ENCODE data around the gene HOXA9. TPM values are rescaled to one million over a fixed set of nuclear protein-coding genes. Genes with fewer than 3 reads are reported as not detected.

HOXA9 gene
- total RNA-seq, 2 experiments from 2014 or later, result not detected

DNA sequence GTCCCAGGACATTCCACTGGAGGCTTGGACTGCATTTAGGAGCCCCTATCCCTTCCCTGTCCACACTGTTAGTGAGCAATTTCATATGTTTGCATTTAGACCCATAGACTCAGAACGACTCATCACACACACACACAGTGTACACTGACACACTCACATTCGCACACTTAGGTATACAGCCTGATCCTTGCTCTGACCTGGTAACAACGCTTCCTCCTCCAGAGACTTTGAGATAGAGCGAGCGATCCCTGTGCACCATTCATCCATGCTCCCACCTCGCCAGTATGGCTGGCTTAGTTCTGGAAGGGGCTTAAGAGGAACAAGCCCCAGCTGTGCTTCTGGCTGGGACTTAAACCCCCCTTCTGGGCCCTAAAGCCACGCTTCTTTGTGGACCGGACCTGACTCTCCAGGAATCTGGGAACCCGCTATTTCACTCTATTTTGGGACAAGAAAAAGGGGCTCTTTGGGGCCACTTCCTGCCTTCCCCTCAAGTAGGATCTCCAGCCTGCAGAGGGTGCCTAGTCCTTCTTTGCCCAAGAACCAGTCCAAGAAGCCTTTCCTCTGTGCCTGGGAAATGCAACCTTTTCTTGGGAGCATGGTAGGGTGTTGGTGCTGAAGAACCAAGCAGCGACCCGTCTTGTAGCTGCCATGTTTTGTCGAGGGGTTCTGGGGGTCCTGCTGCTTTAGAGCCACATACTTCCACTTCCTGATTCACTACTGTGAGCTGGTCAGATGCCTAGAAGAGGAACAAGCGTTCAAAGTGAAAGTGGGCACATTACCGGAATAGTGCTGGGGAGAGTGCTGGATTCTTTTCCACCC lies 35.6 kb upstream of the HOXA9 start:
- peaks cover 17% of the 10 kb centered on the region for H3K4me1 ChIP-seq (ENCODE audit: insufficient read depth, low read length, poor library complexity, severe bottlenecking)
- H4K20me1 ChIP-seq (ENCODE audit: insufficient read depth, low read length), result no peaks in the 10 kb centered on the region
- TF ChIP-seq EZH2phosphoT487 (IDR thresholded peaks at IDR 0.05; ENCODE audit: borderline replicate concordance, low read depth, low read length), result no peak
- TF ChIP-seq, protein P1, sequence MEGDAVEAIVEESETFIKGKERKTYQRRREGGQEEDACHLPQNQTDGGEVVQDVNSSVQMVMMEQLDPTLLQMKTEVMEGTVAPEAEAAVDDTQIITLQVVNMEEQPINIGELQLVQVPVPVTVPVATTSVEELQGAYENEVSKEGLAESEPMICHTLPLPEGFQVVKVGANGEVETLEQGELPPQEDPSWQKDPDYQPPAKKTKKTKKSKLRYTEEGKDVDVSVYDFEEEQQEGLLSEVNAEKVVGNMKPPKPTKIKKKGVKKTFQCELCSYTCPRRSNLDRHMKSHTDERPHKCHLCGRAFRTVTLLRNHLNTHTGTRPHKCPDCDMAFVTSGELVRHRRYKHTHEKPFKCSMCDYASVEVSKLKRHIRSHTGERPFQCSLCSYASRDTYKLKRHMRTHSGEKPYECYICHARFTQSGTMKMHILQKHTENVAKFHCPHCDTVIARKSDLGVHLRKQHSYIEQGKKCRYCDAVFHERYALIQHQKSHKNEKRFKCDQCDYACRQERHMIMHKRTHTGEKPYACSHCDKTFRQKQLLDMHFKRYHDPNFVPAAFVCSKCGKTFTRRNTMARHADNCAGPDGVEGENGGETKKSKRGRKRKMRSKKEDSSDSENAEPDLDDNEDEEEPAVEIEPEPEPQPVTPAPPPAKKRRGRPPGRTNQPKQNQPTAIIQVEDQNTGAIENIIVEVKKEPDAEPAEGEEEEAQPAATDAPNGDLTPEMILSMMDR (conservative IDR thresholded peaks at IDR 0.05; ENCODE audit: low read length), result no peak
- intact Hi-C loops (cut with micrococcal nuclease; ENCODE audit: unreplicated experiment), result no loop called here
- no peaks in the 10 kb centered on the region for H3K79me2 ChIP-seq (ENCODE audit: insufficient read depth, low read depth, low read length)
- peak overlapping the region; percentile 86 for H3K4me2 ChIP-seq (ENCODE audit: low read length)
- H3K27ac ChIP-seq (ENCODE audit: low read depth, low read length, poor library complexity, severe bottlenecking), result no peak overlapping the region
- H3K9me2 ChIP-seq (ENCODE audit: insufficient read depth, low read length), result no peaks in the 10 kb centered on the region
- peak overlapping the region; percentile 73 for H3K4me3 ChIP-seq (ENCODE audit: low read depth, low read length, poor library complexity, severe bottlenecking)
- H3K9me3 ChIP-seq (ENCODE audit: low read length), result no peaks in the 10 kb centered on the region
- H3K36me3 ChIP-seq (ENCODE audit: insufficient read depth, low read length), result no peaks in the 10 kb centered on the region
- no TSS peak for BruUV-seq (replicated peaks)
- CTCF ChIA-PET (ENCODE audit: unreplicated experiment), result no interaction called here
- POLR2A ChIA-PET, result interaction anchor here (0.6 kb wide), 1 partner anchor 450 kb away, joined by 3 read pairs; no protein-coding TSS in a partner anchor
- H2AFZ ChIP-seq (ENCODE audit: low read length), result no peak overlapping the region; the same call in 1 of the 2 replicates
- peak; percentile 38 for DNase-seq (ENCODE audit: low spot score)

DNA sequence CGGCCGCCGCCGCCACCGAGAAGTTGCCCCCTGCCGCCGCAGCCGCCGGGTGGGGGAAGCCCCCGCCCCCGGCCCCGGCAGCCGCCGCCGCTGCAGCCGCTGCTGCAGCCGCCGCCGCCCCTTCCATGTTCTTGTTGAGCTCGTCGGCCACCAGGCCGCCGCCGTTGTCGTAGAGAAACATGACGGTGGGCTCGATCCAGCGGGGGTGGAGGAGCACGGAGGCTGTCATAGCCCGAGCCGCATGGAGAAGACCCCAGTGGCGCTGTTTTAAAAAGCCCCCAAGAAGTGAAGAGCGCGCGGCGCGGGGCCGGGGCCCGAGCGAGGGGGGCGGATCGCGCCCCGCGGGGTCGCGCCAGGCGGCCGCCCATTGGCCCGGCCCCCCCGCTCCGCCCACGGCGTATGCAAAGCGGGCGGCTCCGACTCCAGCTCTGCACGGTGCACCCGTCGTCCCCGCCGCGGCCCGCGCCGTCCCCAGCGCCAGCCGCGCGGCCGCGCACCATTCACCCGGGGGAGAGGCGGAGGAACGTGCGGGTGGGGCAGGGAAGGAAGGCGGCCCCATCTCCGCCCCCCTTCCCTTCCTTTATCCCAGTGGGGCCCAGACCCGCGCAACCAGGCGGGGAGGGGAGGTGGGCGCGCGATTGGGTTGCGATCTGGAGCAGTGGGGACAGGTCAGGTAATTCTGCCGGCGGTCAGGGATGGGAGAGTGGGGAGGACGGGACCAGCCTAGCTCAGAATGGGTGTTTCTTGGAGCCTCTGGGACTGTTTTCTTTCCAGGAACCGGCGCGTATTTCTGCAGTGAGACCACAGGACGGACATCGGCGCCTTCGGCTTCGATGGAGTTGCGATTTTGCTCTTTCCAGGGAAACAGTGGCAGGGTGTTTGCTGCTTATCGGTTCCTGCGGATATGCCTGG lies 34.8 kb upstream of the HOXA9 start, which contains the start of gene HOXA13:
Gene HOXA13, minus strand, starts transcription at position 243 of the 912 bp plus-strand sequence. Its CDS starts 14 bp downstream, at position 229.
- BruUV-seq (replicated peaks), result no TSS peak
- TF ChIP-seq, protein P1 (conservative IDR thresholded peaks at IDR 0.05; ENCODE audit: low read length), result no peak
- TF ChIP-seq EZH2phosphoT487 (IDR thresholded peaks at IDR 0.05; ENCODE audit: borderline replicate concordance, low read depth, low read length), result no peak
- intact Hi-C loops (cut with micrococcal nuclease; ENCODE audit: unreplicated experiment), result loop anchor here (5.0 to 10.0 kb wide), 4 partner anchors 407 to 877 kb away; partner anchors contain the start of gene HIBADH
- peaks cover 17% of the 10 kb centered on the region for H3K4me1 ChIP-seq (ENCODE audit: insufficient read depth, low read length, poor library complexity, severe bottlenecking)
- peak within 1 kb of the TSS; percentile 86 for H3K4me2 ChIP-seq (ENCODE audit: low read length)
- peak within 1 kb of the TSS; percentile 73 for H3K4me3 ChIP-seq (ENCODE audit: low read depth, low read length, poor library complexity, severe bottlenecking)
- ChIA-PET CTCF (ENCODE audit: unreplicated experiment) (no interaction called here), POLR2A (no interaction called here)
- peak within 1 kb of the TSS; percentile 49; the same call in 1 of the 2 replicates for H2AFZ ChIP-seq (ENCODE audit: low read length)
- no peaks in the 10 kb centered on the region for H4K20me1 ChIP-seq (ENCODE audit: insufficient read depth, low read length)
- no peak within 1 kb of the TSS for H3K27ac ChIP-seq (ENCODE audit: low read depth, low read length, poor library complexity, severe bottlenecking)
- no peaks in the 10 kb centered on the region for H3K36me3 ChIP-seq (ENCODE audit: insufficient read depth, low read length)
- H3K9me3 ChIP-seq (ENCODE audit: low read length), result no peaks in the 10 kb centered on the region
- DNase-seq (ENCODE audit: low spot score), result peak; percentile 74
- H3K9me2 ChIP-seq (ENCODE audit: insufficient read depth, low read length), result no peaks in the 10 kb centered on the region
- H3K79me2 ChIP-seq (ENCODE audit: insufficient read depth, low read depth, low read length), result no peaks in the 10 kb centered on the region

Measured in OCI-LY7 (cell line).